NB4 (cell line): ENCODE data around the gene NIBAN1.

Experiments
- MYC ChIP-seq: IDR thresholded peaks from 2 replicates; pipeline ENCODE4 v1.6.1; 2011; ENCODE audit warnings: low read depth, low read length
- POLR2A ChIP-seq: IDR thresholded peaks from 2 replicates; pipeline ENCODE4 v1.6.1; 2011; ENCODE audit warnings: mild to moderate bottlenecking; ENCODE audit not compliant: insufficient read length; ENCODE audit errors: extremely low read depth
- TF ChIP-seq, protein P1 (sequence below): IDR thresholded peaks from one replicate; pipeline ENCODE4 v1.5.1; 2012; ENCODE audit warnings: low read depth, low read length

DNA sequence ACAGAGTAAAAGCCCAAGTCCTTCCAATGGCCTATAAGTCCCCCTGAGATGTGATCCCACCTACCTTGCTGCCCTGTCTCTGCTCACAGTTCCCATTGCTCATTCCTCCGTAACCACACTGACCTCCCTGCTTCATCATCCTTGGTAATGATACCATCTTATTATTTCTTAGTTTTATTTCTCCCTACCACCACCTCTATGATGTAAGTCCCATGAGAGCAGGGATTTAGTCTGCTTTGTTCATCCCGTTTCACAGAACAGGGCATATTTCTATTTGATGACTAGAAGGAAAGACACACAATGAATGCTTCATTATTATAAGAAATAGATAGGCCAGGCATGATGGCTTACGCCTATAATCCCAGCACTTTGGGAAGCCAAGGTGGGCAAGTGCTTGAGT, 22.5 kb downstream of the NIBAN1 start:
- TF ChIP-seq, protein P1, sequence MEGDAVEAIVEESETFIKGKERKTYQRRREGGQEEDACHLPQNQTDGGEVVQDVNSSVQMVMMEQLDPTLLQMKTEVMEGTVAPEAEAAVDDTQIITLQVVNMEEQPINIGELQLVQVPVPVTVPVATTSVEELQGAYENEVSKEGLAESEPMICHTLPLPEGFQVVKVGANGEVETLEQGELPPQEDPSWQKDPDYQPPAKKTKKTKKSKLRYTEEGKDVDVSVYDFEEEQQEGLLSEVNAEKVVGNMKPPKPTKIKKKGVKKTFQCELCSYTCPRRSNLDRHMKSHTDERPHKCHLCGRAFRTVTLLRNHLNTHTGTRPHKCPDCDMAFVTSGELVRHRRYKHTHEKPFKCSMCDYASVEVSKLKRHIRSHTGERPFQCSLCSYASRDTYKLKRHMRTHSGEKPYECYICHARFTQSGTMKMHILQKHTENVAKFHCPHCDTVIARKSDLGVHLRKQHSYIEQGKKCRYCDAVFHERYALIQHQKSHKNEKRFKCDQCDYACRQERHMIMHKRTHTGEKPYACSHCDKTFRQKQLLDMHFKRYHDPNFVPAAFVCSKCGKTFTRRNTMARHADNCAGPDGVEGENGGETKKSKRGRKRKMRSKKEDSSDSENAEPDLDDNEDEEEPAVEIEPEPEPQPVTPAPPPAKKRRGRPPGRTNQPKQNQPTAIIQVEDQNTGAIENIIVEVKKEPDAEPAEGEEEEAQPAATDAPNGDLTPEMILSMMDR = no peak
- TF ChIP-seq MYC (no peak), POLR2A (no peak)
